BE2C (cell line): ENCODE results near the gene MPRIP.

Experiments
- DNase-seq: peaks from one replicate; pipeline ENCODE4 v3.0.0-alpha.2; 2020
- H3K27me3 ChIP-seq: fragments of 250-450 bp; sonication (Bioruptor Pico); 2 replicates; pipeline ENCODE4 v1.5.1; 2020; ENCODE audit warnings: mild to moderate bottlenecking
- H3K36me3 ChIP-seq: fragments of 250-450 bp; sonication (Bioruptor Pico); 2 replicates; pipeline ENCODE4 v1.5.1; 2020; ENCODE audit warnings: mild to moderate bottlenecking
- H3K4me1 ChIP-seq: fragments of 250-450 bp; sonication (Bioruptor Pico); 2 replicates; pipeline ENCODE4 v1.5.1; 2020
- H3K4me3 ChIP-seq: 2 replicates; pipeline ENCODE4 v1.5.1; 2011; ENCODE audit warnings: low read depth, low read length
- H3K9me3 ChIP-seq: fragments of 250-450 bp; sonication (Bioruptor Pico); 2 replicates; pipeline ENCODE4 v1.5.1; 2020
- CTCF ChIP-seq: IDR thresholded peaks from 2 replicates; pipeline ENCODE4 v1.5.1; 2012; ENCODE audit warnings: mild to moderate bottlenecking, low read depth, low read length

Gene MPRIP

GRCh38 chr17:17120701-17121100 lies 78.4 kb downstream of the MPRIP start:
- Histone ChIP-seq H3K4me1 (no peaks in the 10 kb centered on the region), H3K9me3 (no peaks in the 10 kb centered on the region), H3K27me3 (no peaks in the 10 kb centered on the region), H3K36me3 (no peaks in the 10 kb centered on the region), H3K4me3 (no peak overlapping the region)
- TF ChIP-seq CTCF, result no peak
- no peak for DNase-seq

GRCh38 chr17:17121162-17121561 lies 78.9 kb downstream of the MPRIP start:
- Histone ChIP-seq H3K4me3 (no peak overlapping the region), H3K36me3 (no peaks in the 10 kb centered on the region), H3K4me1 (no peaks in the 10 kb centered on the region), H3K9me3 (no peaks in the 10 kb centered on the region), H3K27me3 (no peaks in the 10 kb centered on the region)
- no peak for DNase-seq
- no peak for TF ChIP-seq CTCF

GRCh38 chr17:17122781-17123483 lies 80.7 kb downstream of the MPRIP start:
- no peak for TF ChIP-seq CTCF
- no peak overlapping the region for H3K4me3 ChIP-seq
- no peak for DNase-seq
- H3K27me3 ChIP-seq, result no peaks in the 10 kb centered on the region
- no peaks in the 10 kb centered on the region for H3K9me3 ChIP-seq
- H3K4me1 ChIP-seq, result no peaks in the 10 kb centered on the region
- peaks cover 5% of the 10 kb centered on the region; the same call in 1 of the 2 replicates for H3K36me3 ChIP-seq

GRCh38 chr17:17124341-17124740 lies 82.1 kb downstream of the MPRIP start:
- peaks cover 5% of the 10 kb centered on the region; the same call in 1 of the 2 replicates for H3K36me3 ChIP-seq

GRCh38 chr17:17125136-17126084 lies 83.2 kb downstream of the MPRIP start:
- no peak for DNase-seq
- Histone ChIP-seq H3K9me3 (no peaks in the 10 kb centered on the region), H3K27me3 (no peaks in the 10 kb centered on the region), H3K4me3 (no peak overlapping the region), H3K4me1 (no peaks in the 10 kb centered on the region), H3K36me3 (peaks cover 5% of the 10 kb centered on the region)
- TF ChIP-seq CTCF, result no peak

More at GRCh38 chr17:17124341-17124740, 82.1 kb downstream of the MPRIP start:
- Histone ChIP-seq H3K27me3 (no peaks in the 10 kb centered on the region), H3K4me3 (no peak overlapping the region), H3K4me1 (no peaks in the 10 kb centered on the region), H3K9me3 (no peaks in the 10 kb centered on the region)
- TF ChIP-seq CTCF, result no peak
- DNase-seq, result no peak
